NCI-H460 (cell line): ENCODE measurements around the gene AARSD1. TPM values are rescaled to one million over a fixed set of nuclear protein-coding genes. Genes with fewer than 3 reads are reported as not detected.
"Not testable (repeated sequence)": the region's sequence is repeated elsewhere in the genome, so short reads cannot be mapped to it uniquely, and the experiment has no call there.

Source experiments
- DNase-seq: peaks from one replicate; pipeline ENCODE4 v3.0.0-alpha.2; 2016; ENCODE audit warnings: low read depth; ENCODE audit errors: extremely low read depth
- polyA plus RNA-seq: library from polyadenylated mRNA; depleted of rRNA; stranded (reverse); fragments of >200 nt; gene quantifications from 2 replicates; pipeline ENCODE4 v1.2.3, GENCODE V29; 2014; cell fraction: nucleus; rRNA removed
- total RNA-seq: library from RNA; depleted of rRNA; stranded (reverse); fragments of >200 nt; shearing (Covaris generic); gene quantifications from 2 replicates; pipeline ENCODE4 v1.2.3, GENCODE V29; 2014; rRNA removed

The AARSD1 gene
- 33.0 and 38.7 TPM in 2 replicates for total RNA-seq
- polyA plus RNA-seq, result 67.5 and 82.7 TPM in 2 replicates

- DNase-seq, result peak; percentile 93
Measured at GRCh38 chr17:42964161-42964932, at the start of gene AARSD1. AARSD1 (minus strand) TSS chr17:42964454; CDS start chr17:42964440, 14 bp downstream.

GRCh38 chr17:43013296-43013695 is 49.0 kb upstream of the AARSD1 start:
- DNase-seq, result no peak

GRCh38 chr17:43011728-43012472 is 47.6 kb upstream of the AARSD1 start:
- no peak for DNase-seq

GRCh38 chr17:43010667-43011308 is 46.5 kb upstream of the AARSD1 start:
- DNase-seq, result peak; percentile 53

GRCh38 chr17:43006639-43007551 is 42.6 kb upstream of the AARSD1 start, which contains the start of gene IFI35:
IFI35 (plus strand) TSS chr17:43006784; CDS start chr17:43006948, 164 bp downstream.
- peak; percentile 78 for DNase-seq

- DNase-seq, result peak; percentile 48
Measured at GRCh38 chr17:43003542-43004172, 39.4 kb upstream of the AARSD1 start.

GRCh38 chr17:43000894-43001293 is 36.6 kb upstream of the AARSD1 start:
- DNase-seq, result not testable (repeated sequence)

GRCh38 chr17:42999003-42999525 is 34.8 kb upstream of the AARSD1 start:
- no peak for DNase-seq

- peak; percentile 100 for DNase-seq
Measured at GRCh38 chr17:42997984-42998938, 34.0 kb upstream of the AARSD1 start, which contains the start of gene RPL27. RPL27 (plus strand) TSS chr17:42998419; CDS start chr17:42998751, 332 bp downstream.

- DNase-seq, result no peak
Measured at GRCh38 chr17:42997390-42997983, 33.2 kb upstream of the AARSD1 start.

- not testable (repeated sequence) for DNase-seq
Measured at GRCh38 chr17:42993913-42994312, 29.7 kb upstream of the AARSD1 start.

- no peak for DNase-seq
Measured at GRCh38 chr17:42992872-42993271, 28.6 kb upstream of the AARSD1 start.

GRCh38 chr17:42991471-42991870 is 27.2 kb upstream of the AARSD1 start:
- DNase-seq, result no peak

GRCh38 chr17:42989726-42990652 is 25.7 kb upstream of the AARSD1 start:
- DNase-seq, result peak; percentile 43

- DNase-seq, result no peak
Measured at GRCh38 chr17:42989141-42989540, 24.9 kb upstream of the AARSD1 start.

GRCh38 chr17:42985225-42985624 is 21.0 kb upstream of the AARSD1 start:
- no peak for DNase-seq

GRCh38 chr17:42982266-42982665 is 18.0 kb upstream of the AARSD1 start:
- no peak for DNase-seq
